OCI-LY7 (cell line): ENCODE measurements around the gene PIGO. TPM values are rescaled to one million over a fixed set of nuclear protein-coding genes. Genes with fewer than 3 reads are reported as not detected.
A peak's percentile ranks its signal among the peaks of the same experiment; 100 is the strongest.

Experiments used
- BruUV-seq: library from RNA; stranded (reverse); fragments of 400-500 nt; replicated peaks from 2 replicates; lab custom pipeline; 2021; lab: Mats Ljungman, UMichigan
- CTCF ChIA-PET: fragments of 300-600 bp; sonication (Branson Sonifier 250); formaldehyde crosslinking; loops from one replicate; lab custom pipeline; 2022; ENCODE audit warnings: antibody characterized with exemption; ENCODE audit not compliant: unreplicated experiment; lab: Charles Lee
- POLR2A ChIA-PET: fragments of 300-600 bp; sonication (Branson Sonifier 250); formaldehyde crosslinking; loops from one replicate; lab custom pipeline; 2022; ENCODE audit warnings: antibody characterized with exemption; lab: Charles Lee
- DNase-seq: peaks from one replicate; pipeline ENCODE4 v3.0.0-alpha.2; 2015; ENCODE audit warnings: low spot score
- H2AFZ ChIP-seq: fragments of 200-600 bp; sonication (generic), shearing (Covaris generic); 2 replicates; pipeline ENCODE4 v1.6.1; 2014; ENCODE audit warnings: mild to moderate bottlenecking, antibody characterized with exemption, low read length, moderate library complexity
- H3K27ac ChIP-seq: fragments of 200-600 bp; sonication (generic); 2 replicates; pipeline ENCODE4 v1.5.1; 2014; ENCODE audit warnings: mixed run types, low read depth, mild to moderate bottlenecking, moderate library complexity, low read length, inconsistent platforms; ENCODE audit not compliant: poor library complexity, severe bottlenecking
- H3K36me3 ChIP-seq: fragments of 200-600 bp; sonication (generic); 2 replicates; pipeline ENCODE4 v1.6.1; 2014; ENCODE audit warnings: mild to moderate bottlenecking, antibody characterized with exemption, low read length, moderate library complexity, mixed read lengths; ENCODE audit not compliant: insufficient read depth
- H3K4me1 ChIP-seq: fragments of 200-600 bp; sonication (generic); 2 replicates; pipeline ENCODE4 v1.5.1; 2014; ENCODE audit warnings: mild to moderate bottlenecking, low read length; ENCODE audit not compliant: insufficient read depth, poor library complexity, severe bottlenecking
- H3K4me2 ChIP-seq: fragments of 200-600 bp; sonication (generic); 2 replicates; pipeline ENCODE4 v1.6.1; 2014; ENCODE audit warnings: mild to moderate bottlenecking, low read length
- H3K4me3 ChIP-seq: fragments of 200-600 bp; sonication (generic); 2 replicates; pipeline ENCODE4 v1.5.1; 2014; ENCODE audit warnings: mild to moderate bottlenecking, low read depth, low read length; ENCODE audit not compliant: poor library complexity, severe bottlenecking
- H3K79me2 ChIP-seq: fragments of 200-600 bp; sonication (generic); 2 replicates; pipeline ENCODE4 v1.6.1; 2016; ENCODE audit warnings: low read depth, mild to moderate bottlenecking, low read length, moderate library complexity, mixed read lengths; ENCODE audit not compliant: insufficient read depth
- H3K9me2 ChIP-seq: fragments of 200-600 bp; sonication (generic); 2 replicates; pipeline ENCODE4 v1.6.1; 2016; ENCODE audit warnings: mild to moderate bottlenecking, low read length, mixed read lengths; ENCODE audit not compliant: insufficient read depth
- H3K9me3 ChIP-seq: fragments of 200-600 bp; sonication (generic); 2 replicates; pipeline ENCODE4 v1.6.1; 2014; ENCODE audit warnings: mild to moderate bottlenecking, mixed run types, low read length, mixed read lengths
- H4K20me1 ChIP-seq: fragments of 200-600 bp; sonication (generic); 2 replicates; pipeline ENCODE4 v1.6.1; 2014; ENCODE audit warnings: mild to moderate bottlenecking, antibody characterized with exemption, low read length, moderate library complexity, mixed read lengths; ENCODE audit not compliant: insufficient read depth
- EZH2phosphoT487 ChIP-seq: fragments of 200-600 bp; sonication (generic); IDR thresholded peaks from 2 replicates; pipeline ENCODE4 v1.6.1; 2018; ENCODE audit warnings: low read depth, borderline replicate concordance, mild to moderate bottlenecking, mixed run types, antibody characterized with exemption, low read length, moderate library complexity, mixed read lengths
- intact Hi-C: fragments of 100-400 bp; cut with micrococcal nuclease; formaldehyde crosslinking; loops from one replicate; pipeline ENCODE4 v1.10.0; 2022; ENCODE audit not compliant: unreplicated experiment
- total RNA-seq, 2 experiments: library from RNA; depleted of rRNA in 1 of 2; stranded (reverse); fragments of >200 nt in 1 of 2; shearing (Covaris generic) in 1 of 2; gene quantifications; 2 replicates each; pipeline ENCODE4 v1.2.3, GENCODE V29; 2014 to 2022
- TF ChIP-seq, protein P1 (sequence below): fragments of 200-600 bp; sonication (generic); conservative IDR thresholded peaks from 2 replicates; pipeline ENCODE4 v1.5.1; 2014; ENCODE audit warnings: mild to moderate bottlenecking, antibody characterized with exemption, low read length, moderate library complexity, mixed read lengths

PIGO gene
- total RNA-seq, 2 experiments from 2014 or later = 16.0 to 27.5 TPM

DNA sequence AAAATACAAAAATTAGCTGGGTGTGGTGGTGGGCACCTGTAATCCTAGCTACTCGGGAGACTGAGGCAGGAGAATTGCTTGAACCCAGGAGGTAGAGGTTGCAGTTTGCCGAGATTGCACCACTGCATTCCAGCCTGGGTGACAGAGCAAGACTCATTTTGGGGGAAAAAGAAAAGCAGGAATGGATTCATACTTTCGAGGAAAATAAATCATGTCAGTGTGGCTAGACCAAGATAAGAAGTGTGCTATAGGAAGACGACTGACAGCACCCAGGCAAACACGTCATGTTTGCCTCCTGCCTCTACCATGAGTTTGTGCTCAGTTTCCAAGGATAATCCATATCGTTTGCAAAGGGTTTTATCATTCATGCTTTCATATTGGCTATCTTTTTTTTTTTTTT is 38.5 kb upstream of the PIGO start:
- H3K4me2 ChIP-seq = no peak overlapping the region
- no peak overlapping the region for H2AFZ ChIP-seq
- no peaks in the 10 kb centered on the region for H3K36me3 ChIP-seq
- ChIA-PET POLR2A (no interaction called here), CTCF (no interaction called here)
- no peaks in the 10 kb centered on the region for H4K20me1 ChIP-seq
- TF ChIP-seq, protein P1, sequence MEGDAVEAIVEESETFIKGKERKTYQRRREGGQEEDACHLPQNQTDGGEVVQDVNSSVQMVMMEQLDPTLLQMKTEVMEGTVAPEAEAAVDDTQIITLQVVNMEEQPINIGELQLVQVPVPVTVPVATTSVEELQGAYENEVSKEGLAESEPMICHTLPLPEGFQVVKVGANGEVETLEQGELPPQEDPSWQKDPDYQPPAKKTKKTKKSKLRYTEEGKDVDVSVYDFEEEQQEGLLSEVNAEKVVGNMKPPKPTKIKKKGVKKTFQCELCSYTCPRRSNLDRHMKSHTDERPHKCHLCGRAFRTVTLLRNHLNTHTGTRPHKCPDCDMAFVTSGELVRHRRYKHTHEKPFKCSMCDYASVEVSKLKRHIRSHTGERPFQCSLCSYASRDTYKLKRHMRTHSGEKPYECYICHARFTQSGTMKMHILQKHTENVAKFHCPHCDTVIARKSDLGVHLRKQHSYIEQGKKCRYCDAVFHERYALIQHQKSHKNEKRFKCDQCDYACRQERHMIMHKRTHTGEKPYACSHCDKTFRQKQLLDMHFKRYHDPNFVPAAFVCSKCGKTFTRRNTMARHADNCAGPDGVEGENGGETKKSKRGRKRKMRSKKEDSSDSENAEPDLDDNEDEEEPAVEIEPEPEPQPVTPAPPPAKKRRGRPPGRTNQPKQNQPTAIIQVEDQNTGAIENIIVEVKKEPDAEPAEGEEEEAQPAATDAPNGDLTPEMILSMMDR = no peak
- no peak for TF ChIP-seq EZH2phosphoT487
- H3K9me3 ChIP-seq = 0 out of 2 replicates have a peak, but pooled peaks cover 8% of the 10 kb centered on the region
- DNase-seq = no peak
- H3K27ac ChIP-seq = no peak overlapping the region
- intact Hi-C loops = no loop called here
- H3K9me2 ChIP-seq = no peaks in the 10 kb centered on the region
- no peaks in the 10 kb centered on the region for H3K79me2 ChIP-seq
- no peak overlapping the region for H3K4me3 ChIP-seq
- H3K4me1 ChIP-seq = no peaks in the 10 kb centered on the region
- BruUV-seq = no TSS peak

DNA sequence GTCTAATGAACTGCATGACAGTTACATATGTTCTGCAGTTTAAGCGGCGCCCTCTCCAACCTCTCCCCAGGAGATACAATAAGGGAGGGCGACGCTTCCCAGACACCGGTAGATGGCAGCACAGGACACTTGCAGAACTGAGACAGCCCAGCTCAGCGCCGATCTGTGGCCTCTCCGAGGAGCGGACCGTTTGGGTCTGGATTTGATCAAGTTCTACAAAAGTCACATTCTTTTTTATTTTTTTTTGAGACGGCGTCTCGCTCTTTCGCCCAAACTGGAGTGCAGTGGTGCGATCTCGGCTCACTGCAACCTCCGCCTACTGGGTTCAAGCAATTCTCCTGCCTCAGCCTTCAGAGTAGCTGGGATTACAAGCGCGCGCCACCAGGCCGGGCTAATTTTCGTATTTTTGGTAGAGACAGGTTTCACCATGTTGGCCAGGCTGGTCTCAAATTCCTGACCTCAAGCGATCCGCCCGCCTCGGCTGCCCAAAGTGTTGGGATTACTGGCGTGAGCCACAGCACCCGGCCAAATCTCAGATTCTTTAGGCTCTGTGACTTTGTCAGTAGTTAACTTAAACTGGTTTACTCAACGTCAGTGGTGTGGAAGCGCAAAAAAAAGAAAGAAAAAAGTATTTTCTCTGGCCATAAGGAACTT is 20.6 kb upstream of the PIGO start:
- Histone ChIP-seq H3K79me2 (no peaks in the 10 kb centered on the region), H3K9me2 (no peaks in the 10 kb centered on the region), H3K9me3 (no peaks in the 10 kb centered on the region), H3K4me2 (peak overlapping the region; percentile 96), H2AFZ (peak overlapping the region; percentile 82; the same call in 1 of the 2 replicates), H3K4me3 (peak overlapping the region; percentile 74), H3K27ac (peak overlapping the region; percentile 73), H3K4me1 (peaks cover 31% of the 10 kb centered on the region), H4K20me1 (no peaks in the 10 kb centered on the region), H3K36me3 (no peaks in the 10 kb centered on the region)
- no TSS peak for BruUV-seq
- TF ChIP-seq EZH2phosphoT487 = no peak
- TF ChIP-seq, protein P1 = peak; percentile 90
- POLR2A ChIA-PET = interaction anchor here (1.0 kb wide), 1 partner anchor 140 kb away, joined by 5 read pairs; no protein-coding TSS in a partner anchor
- CTCF ChIA-PET = no interaction called here
- DNase-seq = peak; percentile 92
- intact Hi-C loops = loop anchor here (1.0 to 5.0 kb wide), 7 partner anchors 45 to 500 kb away; partner anchors contain the start of genes CD72, DNAJB5 and UNC13B

DNA sequence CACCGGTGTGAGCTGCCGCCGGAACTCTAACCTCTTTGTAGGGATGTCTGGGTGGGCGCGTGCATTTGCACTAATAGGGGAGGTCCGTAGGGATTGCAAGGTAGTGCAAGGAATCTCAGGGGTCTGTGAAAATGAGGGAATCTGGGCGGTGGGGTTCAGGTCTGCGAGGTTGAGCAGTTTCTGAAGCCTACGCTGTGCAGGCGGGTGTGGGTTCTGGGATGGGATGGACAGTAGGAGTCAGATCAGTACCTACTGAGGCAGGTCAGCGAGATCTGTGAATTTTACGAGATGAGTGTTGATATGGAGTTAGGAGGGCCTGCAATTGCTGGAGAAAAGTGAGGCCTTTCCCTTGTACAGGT is 20.1 kb upstream of the PIGO start:
- BruUV-seq = no TSS peak
- DNase-seq = no peak
- H3K9me2 ChIP-seq = no peaks in the 10 kb centered on the region
- peak overlapping the region; percentile 82 for H2AFZ ChIP-seq
- H3K4me1 ChIP-seq = peaks cover 35% of the 10 kb centered on the region
- intact Hi-C loops = loop anchor here (1.0 to 5.0 kb wide), 7 partner anchors 46 to 501 kb away; partner anchors contain the start of genes CD72, DNAJB5 and UNC13B
- H3K9me3 ChIP-seq = no peaks in the 10 kb centered on the region
- H3K79me2 ChIP-seq = no peaks in the 10 kb centered on the region
- no peaks in the 10 kb centered on the region for H4K20me1 ChIP-seq
- TF ChIP-seq, protein P1 = no peak
- no peak for TF ChIP-seq EZH2phosphoT487
- no peaks in the 10 kb centered on the region for H3K36me3 ChIP-seq
- ChIA-PET CTCF (no interaction called here), POLR2A (interaction anchor here (1.0 to 1.2 kb wide), 2 partner anchors 13 to 141 kb away, joined by 4 to 5 read pairs; partner anchors contain the start of gene STOML2)
- H3K4me3 ChIP-seq = peak overlapping the region; percentile 74
- peak overlapping the region; percentile 73 for H3K27ac ChIP-seq
- H3K4me2 ChIP-seq = peak overlapping the region; percentile 96
